ENCODE measurements around the gene LIG3. TPM values are rescaled to one million over a fixed set of nuclear protein-coding genes. Genes with fewer than 3 reads are reported as not detected.
"Not testable (repeated sequence)": the region's sequence is repeated elsewhere in the genome, so short reads cannot be mapped to it uniquely, and the experiment has no call there.

Gene LIG3
- total RNA-seq (2021) (25.0 and 25.5 TPM in 2 replicates), Bru-seq, nascent RNA (percentile 67 among the genes with signal in this experiment), BruChase-seq, experiment 1, labeled RNA remaining after a 2-hour chase (percentile 64 among the genes with signal in this experiment), BruChase-seq, experiment 2, labeled RNA remaining after a 6-hour chase (percentile 71 among the genes with signal in this experiment)
- long read RNA-seq, full-length matches to known transcripts, result 9 of 19 reads
- long read RNA-seq, partial matches to known transcripts, result 6 of 19 reads
- long read RNA-seq, other reads (novel, unspliced or antisense), result 4 of 19 reads

DNA sequence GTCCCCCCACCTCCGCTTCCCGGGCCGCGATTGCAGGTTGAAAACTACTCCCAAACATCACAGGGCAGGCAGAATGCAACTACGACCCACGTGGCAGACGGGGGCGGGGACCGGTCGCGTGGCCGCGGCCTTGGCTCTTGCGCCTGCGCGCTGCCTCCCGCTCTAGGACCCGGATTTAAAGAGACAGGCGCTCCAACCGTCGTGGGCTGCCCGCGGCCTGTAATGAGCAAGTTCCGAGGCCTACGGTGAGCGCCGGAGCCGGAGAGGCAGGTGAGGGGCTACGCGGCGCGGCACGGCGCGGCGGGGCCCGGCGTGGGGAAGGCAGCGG, at the start of gene LIG3:
Gene LIG3, plus strand, starts transcription at position 160 of the 328 bp plus-strand sequence. CDS start 2,494 bp downstream, outside the sequence.
- ChIA-PET POLR2A (ENCODE audit: unreplicated experiment) (no interaction called here), CTCF (no interaction called here)
- H3K4me2 ChIP-seq, result peak within 1 kb of the TSS; percentile 84
- intact Hi-C loops (cut with micrococcal nuclease; ENCODE audit: unreplicated experiment), result loop anchor here (5.0 to 10.0 kb wide), 2 partner anchors 107 to 554 kb away; partner anchors contain the start of gene SLFN12L
- no peaks in the 10 kb centered on the region for H4K20me1 ChIP-seq (ENCODE audit: insufficient read depth)
- TF ChIP-seq, protein P1, sequence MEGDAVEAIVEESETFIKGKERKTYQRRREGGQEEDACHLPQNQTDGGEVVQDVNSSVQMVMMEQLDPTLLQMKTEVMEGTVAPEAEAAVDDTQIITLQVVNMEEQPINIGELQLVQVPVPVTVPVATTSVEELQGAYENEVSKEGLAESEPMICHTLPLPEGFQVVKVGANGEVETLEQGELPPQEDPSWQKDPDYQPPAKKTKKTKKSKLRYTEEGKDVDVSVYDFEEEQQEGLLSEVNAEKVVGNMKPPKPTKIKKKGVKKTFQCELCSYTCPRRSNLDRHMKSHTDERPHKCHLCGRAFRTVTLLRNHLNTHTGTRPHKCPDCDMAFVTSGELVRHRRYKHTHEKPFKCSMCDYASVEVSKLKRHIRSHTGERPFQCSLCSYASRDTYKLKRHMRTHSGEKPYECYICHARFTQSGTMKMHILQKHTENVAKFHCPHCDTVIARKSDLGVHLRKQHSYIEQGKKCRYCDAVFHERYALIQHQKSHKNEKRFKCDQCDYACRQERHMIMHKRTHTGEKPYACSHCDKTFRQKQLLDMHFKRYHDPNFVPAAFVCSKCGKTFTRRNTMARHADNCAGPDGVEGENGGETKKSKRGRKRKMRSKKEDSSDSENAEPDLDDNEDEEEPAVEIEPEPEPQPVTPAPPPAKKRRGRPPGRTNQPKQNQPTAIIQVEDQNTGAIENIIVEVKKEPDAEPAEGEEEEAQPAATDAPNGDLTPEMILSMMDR (conservative IDR thresholded peaks at IDR 0.05), result no peak
- no peak for TF ChIP-seq EZH2 (IDR thresholded peaks at IDR 0.05; ENCODE audit: low read depth)
- peak within 1 kb of the TSS; percentile 62 for H3K4me3 ChIP-seq
- BruUV-seq (replicated peaks), result no TSS peak
- H3K9me2 ChIP-seq (ENCODE audit: insufficient read depth), result no peaks in the 10 kb centered on the region
- peak within 1 kb of the TSS; percentile 87 for H3K27ac ChIP-seq
- H3F3A ChIP-seq (ENCODE audit: insufficient read depth, low read depth), result peaks cover 12% of the 10 kb centered on the region; the same call in 1 of the 2 replicates
- H3K4me1 ChIP-seq (replicated peaks; ENCODE audit: insufficient read depth), result peaks cover 9% of the 10 kb centered on the region
- H3K79me2 ChIP-seq (ENCODE audit: low read depth), result peaks cover 8% of the 10 kb centered on the region
- H3K27me3 ChIP-seq (ENCODE audit: insufficient read depth, low read depth), result no peaks in the 10 kb centered on the region
- H3K9me3 ChIP-seq (ENCODE audit: insufficient read depth, low read depth), result no peaks in the 10 kb centered on the region
- peak; percentile 80 to 92 for DNase-seq
- no peaks in the 10 kb centered on the region for H3K36me3 ChIP-seq (ENCODE audit: low read depth)
- H2AFZ ChIP-seq, result peak within 1 kb of the TSS; percentile 91

DNA sequence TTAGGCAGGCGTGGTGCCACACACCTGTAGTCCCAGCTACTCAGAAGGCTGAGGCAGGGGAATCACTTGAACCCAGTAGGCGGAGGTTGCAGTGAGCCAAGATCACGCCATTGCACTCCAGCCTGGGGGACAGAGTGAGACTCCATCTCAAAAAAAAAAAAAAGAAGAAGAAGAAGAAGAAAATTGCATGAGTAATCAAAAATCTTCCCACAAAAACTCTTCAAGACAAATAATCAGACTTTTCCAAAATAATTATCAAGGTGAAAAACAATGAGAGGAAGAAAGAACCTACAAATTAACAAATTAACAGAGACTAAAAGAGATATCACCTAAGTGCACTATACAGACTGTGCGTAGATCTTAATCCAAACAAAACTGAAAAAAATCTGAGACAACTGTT, 29.5 kb upstream of the LIG3 start:
- CTCF ChIA-PET; BruUV-seq (replicated peaks): not testable (repeated sequence)

DNA sequence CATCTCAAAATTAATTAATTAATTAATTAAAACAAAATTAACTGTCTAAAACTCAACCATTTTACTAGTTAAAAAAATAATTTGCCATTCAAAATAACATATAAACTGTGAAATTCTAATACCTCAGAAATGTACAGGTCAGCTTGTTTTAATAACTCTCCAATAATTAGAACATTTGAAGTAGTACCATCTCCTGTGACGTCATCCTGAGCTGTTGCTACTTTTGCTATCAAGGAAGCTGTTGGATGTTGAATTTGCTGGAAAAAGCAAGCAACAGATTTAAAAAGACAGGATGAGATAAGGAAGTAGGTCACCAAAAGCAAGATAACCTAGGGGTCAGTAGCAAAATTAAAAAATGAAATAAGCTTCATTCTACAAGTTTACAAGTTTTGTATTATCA, 21.9 kb upstream of the LIG3 start:
- Histone ChIP-seq H3K9me2 (ENCODE audit: insufficient read depth) (peaks cover 6% of the 10 kb centered on the region; the same call in 1 of the 2 replicates), H3K4me3 (no peak overlapping the region), H3K4me2 (no peak overlapping the region), H3K27me3 (ENCODE audit: insufficient read depth, low read depth) (no peaks in the 10 kb centered on the region), H3K4me1 (replicated peaks; ENCODE audit: insufficient read depth) (peaks cover 12% of the 10 kb centered on the region), H4K20me1 (ENCODE audit: insufficient read depth) (no peaks in the 10 kb centered on the region), H3F3A (ENCODE audit: insufficient read depth, low read depth) (no peaks in the 10 kb centered on the region), H3K27ac (no peak overlapping the region), H3K36me3 (ENCODE audit: low read depth) (0 out of 2 replicates have a peak, but pooled peaks cover 9% of the 10 kb centered on the region), H3K79me2 (ENCODE audit: low read depth) (peaks cover 18% of the 10 kb centered on the region), H3K9me3 (ENCODE audit: insufficient read depth, low read depth) (no peaks in the 10 kb centered on the region), H2AFZ (no peak overlapping the region)
- no TSS peak for BruUV-seq (replicated peaks)
- no peak for DNase-seq
- POLR2A ChIA-PET (ENCODE audit: unreplicated experiment), result no interaction called here
- no peak for TF ChIP-seq EZH2 (IDR thresholded peaks at IDR 0.05; ENCODE audit: low read depth)
- TF ChIP-seq, protein P1 (conservative IDR thresholded peaks at IDR 0.05), result no peak
- intact Hi-C loops (cut with micrococcal nuclease; ENCODE audit: unreplicated experiment), result no loop called here
- CTCF ChIA-PET, result no interaction called here

More for the DNA sequence above, 29.5 kb upstream of the LIG3 start:
- H3K9me2 ChIP-seq (ENCODE audit: insufficient read depth); H3K4me3 ChIP-seq; H3K36me3 ChIP-seq (ENCODE audit: low read depth); H4K20me1 ChIP-seq (ENCODE audit: insufficient read depth); H3K4me1 ChIP-seq (replicated peaks; ENCODE audit: insufficient read depth); DNase-seq; H3F3A ChIP-seq (ENCODE audit: insufficient read depth, low read depth); POLR2A ChIA-PET (ENCODE audit: unreplicated experiment); H3K9me3 ChIP-seq (ENCODE audit: insufficient read depth, low read depth); H2AFZ ChIP-seq; H3K27me3 ChIP-seq (ENCODE audit: insufficient read depth, low read depth); H3K27ac ChIP-seq; H3K4me2 ChIP-seq; intact Hi-C loops (cut with micrococcal nuclease; ENCODE audit: unreplicated experiment); H3K79me2 ChIP-seq (ENCODE audit: low read depth): not testable (repeated sequence)
